GM21529 (cell line): ENCODE data around the gene HDDC2.

ENCODE experiments used
- ATAC-seq: cut with Tn5 transposase; IDR thresholded peaks from one replicate; pipeline ENCODE4 v1.9.1; 2021; ENCODE audit not compliant: unreplicated experiment

Gene HDDC2

GRCh38 chr6:125271486-125272159 is 30.1 kb downstream of the HDDC2 start:
- ATAC-seq = no peak

GRCh38 chr6:125270380-125270779 is 31.4 kb downstream of the HDDC2 start:
- ATAC-seq = no peak

DNA sequence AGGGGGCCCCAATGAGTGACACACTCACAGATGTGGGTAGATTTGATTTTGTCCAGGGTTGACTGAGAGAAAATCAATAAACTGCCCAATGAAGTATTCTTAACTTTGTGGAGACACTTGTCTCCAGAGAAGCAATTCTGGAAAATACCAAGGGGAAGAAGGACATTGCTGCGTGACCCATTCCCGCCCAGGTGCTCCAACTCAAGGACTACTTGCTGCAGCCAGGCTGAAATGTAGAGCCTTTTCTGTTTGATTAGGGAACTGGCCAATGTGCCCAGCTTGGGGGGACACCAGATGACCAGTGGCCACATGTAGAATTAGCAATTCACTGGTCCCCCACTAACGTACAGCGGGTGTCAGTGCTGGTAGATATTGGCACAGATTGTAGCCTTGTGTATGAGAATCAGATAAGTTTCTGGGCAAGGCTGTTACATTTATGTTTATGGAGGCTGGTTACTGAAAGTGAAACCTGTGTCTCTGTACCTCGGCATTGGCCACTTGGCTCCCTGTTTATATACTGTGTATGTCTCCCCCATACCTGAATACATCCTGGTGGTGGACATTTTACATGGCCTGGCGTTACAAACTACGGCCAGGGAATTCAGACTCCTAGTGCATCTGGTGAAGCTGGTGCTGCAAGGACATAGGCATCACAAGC is 32.3 kb downstream of the HDDC2 start:
- no peak for ATAC-seq

DNA sequence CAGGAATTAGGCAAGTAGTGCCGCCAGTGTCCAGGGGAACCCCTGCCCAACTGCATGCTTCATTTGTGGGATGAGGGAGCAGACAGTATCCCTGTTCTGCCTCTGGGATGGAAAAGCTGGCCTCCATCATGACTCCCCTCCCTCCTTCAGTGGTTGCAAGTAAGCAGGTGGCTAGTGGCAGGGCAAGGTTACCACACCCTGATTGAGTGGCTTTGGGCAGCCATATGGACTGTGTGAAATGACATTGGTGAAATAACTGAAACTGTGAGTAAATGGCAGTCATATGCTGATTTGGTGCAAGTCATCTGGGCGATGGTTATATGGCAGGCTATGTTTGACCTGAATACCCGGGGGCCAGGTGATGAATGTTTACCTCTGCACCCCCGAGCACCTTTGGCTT is 33.0 kb downstream of the HDDC2 start:
- ATAC-seq = no peak

- ATAC-seq = no peak
These were observed 33.8 kb downstream of the HDDC2 start for GRCh38 chr6:125267806-125268523.

DNA sequence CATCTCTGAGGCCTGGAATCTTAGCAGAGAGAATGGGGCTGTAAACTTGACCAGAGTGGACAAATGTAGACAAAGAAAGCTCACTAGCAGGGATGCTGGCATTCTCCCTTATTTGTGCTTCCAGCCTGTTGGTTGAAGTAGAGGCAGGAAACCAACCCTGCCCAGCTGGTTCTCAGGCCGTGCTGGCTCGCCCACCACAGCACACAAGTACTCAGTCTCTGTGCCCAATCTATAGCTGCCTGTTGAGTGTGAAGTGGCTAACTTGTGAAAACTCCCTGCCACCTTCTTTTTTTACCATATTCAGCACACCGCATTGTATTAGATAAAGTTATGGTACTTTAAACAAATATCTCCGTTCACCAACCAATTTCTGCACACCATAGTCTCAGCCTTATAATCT is 37.3 kb downstream of the HDDC2 start:
- ATAC-seq = no peak

DNA sequence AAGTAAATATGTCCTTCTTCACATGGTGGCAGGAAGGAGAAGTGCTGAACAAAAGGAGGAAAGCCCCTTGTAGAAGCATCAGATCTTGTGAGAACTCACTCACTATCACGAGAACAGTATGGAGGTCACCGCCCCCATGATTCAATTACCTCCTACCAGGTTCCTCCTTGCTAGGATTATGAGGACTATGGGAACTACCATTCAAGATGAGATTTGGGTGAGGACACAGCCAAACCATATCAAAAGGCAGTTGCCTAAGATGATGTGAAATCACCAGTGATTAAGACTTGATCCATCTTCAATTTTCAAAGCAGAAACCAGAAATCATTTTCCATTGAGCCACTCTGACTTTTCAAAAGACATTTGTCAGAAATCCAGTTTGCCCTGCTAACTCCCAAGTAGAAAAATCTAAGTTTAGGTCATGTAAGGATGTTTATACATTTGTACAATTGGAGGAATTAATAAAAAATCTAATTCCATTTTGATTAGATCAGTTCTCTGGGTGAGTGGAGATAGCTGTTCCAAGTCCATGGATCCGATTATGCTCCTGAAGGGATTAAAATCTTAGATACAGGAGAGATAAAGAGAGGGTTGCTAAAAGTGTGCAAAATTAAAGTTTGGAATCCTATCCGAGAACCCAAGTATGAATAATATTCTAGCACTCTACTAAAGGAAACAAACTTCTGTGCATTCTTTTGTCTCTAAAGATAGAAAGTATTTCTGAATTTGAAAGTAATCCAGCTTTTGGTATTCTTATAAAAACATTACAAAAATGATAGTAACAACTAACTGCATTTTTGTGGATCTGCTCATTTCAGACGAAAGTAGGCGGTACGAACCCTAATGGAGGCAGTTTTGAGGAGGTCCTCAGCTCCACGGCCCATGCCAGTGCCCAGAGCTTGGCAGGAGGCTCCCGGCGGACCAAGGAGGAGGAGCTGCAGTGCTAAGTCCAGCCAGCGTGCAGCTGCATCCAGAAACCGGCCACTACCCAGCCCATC is 39.5 kb downstream of the HDDC2 start:
- ATAC-seq = no peak

- no peak for ATAC-seq
These were observed 42.4 kb downstream of the HDDC2 start for GRCh38 chr6:125259354-125259736.

GRCh38 chr6:125258651-125259353 is 43.0 kb downstream of the HDDC2 start:
- peak; percentile 68 for ATAC-seq

DNA sequence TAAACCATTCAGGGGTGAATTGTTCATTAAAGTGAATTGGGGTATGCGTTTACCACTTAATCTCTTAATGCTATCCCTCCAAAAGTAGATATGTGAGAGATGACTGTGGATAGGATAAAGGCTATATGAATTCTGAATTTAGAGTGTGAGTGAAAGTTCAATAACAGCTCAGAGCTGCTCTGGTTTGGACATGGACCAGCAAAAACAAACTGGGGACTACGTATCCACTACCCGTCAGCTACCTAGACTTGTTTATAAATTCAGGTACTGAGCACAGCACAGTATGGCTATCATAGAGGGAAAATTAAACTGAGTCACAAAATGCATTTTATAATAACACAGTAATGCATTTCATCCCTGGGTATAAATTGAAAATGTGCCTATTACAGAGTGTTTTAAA is 44.4 kb downstream of the HDDC2 start:
- ATAC-seq = no peak

DNA sequence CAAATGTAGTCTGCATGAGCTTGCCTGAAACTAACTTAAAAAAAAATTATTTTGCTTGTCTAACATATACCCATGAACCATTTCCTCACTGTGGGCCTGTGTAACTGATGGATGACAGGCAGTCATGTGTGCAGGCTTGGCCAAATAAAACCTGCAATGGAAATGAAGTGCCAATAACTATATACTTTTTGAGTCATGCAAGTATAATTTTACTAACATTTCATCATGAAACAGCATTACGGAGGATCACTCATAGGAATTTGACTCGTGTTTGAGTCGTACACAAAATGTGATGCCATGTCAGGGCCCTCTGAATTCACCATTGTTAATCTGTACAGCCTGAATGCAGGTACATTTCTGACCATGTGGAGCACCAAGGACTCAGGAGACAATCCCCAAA is 46.6 kb downstream of the HDDC2 start:
- no peak for ATAC-seq

- no peak for ATAC-seq
These were observed 47.4 kb downstream of the HDDC2 start for GRCh38 chr6:125254321-125254720.

GRCh38 chr6:125253881-125254280 is 47.9 kb downstream of the HDDC2 start:
- ATAC-seq = no peak

- ATAC-seq = no peak
These were observed 48.9 kb downstream of the HDDC2 start for GRCh38 chr6:125252891-125253290.

DNA sequence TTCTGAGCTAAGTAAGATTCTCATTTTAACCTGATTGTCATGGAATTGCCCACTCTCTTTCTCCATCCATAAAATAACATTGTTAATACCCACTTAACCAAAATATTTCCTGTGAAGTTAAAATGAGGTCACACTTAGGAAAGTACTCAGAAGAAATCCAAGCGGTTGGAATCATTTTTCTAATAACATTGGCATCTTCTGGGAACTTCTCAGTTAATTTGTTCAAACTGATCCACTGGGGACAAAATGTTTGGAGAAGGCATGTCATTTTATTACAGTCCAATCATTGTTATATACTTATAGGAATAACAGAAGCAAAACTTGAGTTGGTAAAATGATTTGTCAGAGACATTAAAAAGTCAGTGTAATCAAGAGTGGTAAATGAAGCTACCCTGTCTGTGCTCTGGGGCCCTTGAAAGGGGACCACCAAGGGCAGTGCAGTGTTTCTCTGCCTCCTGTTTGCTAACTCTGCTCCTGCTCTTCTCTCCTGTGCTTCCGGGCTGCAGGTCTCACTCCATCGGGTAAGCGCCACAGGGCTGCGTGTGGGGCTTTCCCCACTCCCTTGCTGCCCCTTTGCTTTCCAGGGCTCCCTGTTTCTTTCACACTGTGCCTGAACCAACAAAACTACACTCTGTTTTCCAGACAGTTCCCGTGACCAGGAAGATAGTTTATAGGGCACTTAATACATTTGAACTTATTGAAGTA is 50.1 kb downstream of the HDDC2 start:
- no peak for ATAC-seq

DNA sequence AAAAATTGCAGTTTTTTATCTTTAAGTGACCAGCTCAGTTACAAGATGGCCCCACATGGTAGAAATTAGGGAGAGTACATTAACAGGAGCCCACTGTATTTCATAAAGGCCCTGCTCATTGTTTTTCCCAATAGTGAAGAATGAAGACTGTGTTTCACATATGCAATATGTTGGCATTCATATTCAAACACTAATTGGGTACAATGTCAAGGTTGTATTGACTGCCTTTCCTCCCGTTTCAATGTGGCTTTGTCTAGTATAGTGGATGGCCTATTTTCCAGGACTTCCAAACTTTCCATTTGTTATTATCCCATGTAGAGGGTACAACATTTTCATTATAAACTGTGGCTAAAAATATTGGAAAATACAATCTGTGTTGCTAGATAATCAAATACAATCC is 51.3 kb downstream of the HDDC2 start:
- ATAC-seq = no peak

- ATAC-seq = no peak
These were observed 53.6 kb downstream of the HDDC2 start for GRCh38 chr6:125248136-125248535.

- no peak for ATAC-seq
These were observed 55.2 kb downstream of the HDDC2 start for GRCh38 chr6:125246566-125246965.

DNA sequence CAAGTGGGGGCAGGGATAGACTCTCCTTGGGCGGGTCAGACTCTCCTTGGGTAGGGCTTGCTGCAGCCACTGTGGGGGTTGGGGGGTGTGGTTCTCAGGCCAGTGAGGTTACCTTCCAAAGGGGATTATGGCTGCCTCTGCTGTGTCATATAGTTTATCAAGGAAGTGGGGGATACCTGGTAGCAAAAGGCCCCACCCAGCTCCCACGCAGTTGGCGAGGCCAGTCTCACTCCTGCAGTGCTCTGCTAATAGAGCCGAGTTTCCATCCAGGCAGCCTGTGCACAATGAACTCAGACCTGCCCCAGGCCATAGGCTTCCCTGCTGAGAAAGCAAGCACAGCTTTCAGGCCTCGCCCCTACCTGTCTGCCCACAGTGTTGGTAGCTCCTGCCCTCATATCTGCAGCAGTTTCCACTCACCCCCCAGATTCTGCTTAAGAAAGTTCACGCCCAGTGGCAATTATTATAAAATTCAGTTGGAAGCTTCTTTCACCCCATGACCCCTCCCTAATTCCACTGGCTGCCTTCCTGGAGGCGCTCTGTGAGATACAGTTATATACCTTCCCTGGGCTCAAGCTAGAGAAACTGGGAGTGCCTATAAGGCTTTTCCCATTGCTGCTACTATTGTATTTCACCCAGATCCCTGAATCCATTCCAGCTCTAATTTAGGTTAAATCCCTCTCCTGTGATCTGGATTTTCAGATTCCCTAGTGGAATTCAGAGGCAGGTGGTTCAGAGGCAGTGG is 56.1 kb downstream of the HDDC2 start:
- ATAC-seq = no peak
